HG03045 (cell line): ENCODE results near the gene TBC1D17.

ENCODE experiments used
- ATAC-seq: cut with Tn5 transposase; IDR thresholded peaks from one replicate; pipeline ENCODE4 v1.9.1; 2021; ENCODE audit warnings: mild to moderate bottlenecking, moderate library complexity; ENCODE audit not compliant: unreplicated experiment

The TBC1D17 gene

DNA sequence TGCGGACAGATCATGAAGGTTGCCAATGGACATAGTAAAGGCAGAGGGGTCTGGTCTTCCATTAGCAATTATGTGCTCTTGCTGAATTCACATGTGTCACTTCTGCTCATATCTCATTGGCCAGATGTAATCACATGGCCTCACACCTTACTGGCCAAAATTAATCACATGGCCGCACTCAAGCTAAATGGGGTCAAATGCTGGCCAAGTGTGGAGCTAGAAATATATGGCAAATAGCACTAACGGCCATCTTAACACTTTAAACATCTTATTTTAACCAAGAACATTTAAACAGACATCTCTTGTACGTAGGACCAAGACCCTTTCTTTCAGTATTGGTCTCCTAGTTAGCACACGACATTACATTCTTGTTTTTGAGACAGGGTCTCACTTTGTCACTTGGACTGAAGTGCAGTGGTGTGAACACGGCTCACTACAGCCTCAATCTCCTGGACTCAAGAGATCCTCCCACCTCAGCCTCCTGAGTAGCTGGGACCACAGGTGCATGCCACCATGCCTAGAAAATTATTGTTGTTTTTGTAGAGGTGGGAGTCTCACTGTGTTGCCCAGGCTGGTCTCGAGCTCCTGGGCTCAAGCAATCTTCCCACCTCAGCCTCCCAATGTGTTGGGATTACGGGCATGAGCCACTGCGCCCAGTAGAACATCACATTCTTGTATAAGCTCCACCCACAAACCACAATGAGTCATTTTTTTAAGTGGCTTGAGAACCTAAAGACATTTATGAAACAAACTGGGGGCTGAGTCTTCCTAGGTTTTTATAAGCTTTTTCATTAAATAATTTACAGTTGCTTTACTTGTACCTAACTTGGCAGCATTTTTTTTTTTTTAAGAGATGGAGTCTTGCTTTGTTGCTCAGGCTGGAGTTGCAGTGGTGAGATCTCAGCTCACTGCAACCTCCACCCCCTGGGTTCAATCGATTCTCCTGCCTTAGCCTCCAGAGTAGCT, 29.5 kb upstream of the TBC1D17 start:
- ATAC-seq: no peak

DNA sequence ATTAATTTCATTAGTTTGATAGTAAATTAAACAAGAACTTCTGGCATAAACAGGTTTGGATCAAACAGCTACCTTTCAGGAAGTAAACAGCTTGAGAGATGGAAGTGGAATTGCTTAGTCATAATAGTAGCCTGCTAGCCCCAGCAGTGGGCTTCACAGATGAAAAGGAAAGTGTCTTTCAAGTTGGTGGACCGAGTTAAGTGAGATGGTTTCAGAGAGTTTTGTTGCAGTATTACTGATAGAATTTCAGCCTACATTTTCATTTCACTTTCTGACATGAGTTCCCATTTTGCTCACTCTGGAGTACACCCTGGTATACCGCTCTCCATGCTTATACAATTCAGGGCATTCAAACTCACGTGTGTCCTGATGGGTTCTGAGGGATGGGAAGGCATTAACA, 28.6 kb upstream of the TBC1D17 start:
- ATAC-seq: no peak

DNA sequence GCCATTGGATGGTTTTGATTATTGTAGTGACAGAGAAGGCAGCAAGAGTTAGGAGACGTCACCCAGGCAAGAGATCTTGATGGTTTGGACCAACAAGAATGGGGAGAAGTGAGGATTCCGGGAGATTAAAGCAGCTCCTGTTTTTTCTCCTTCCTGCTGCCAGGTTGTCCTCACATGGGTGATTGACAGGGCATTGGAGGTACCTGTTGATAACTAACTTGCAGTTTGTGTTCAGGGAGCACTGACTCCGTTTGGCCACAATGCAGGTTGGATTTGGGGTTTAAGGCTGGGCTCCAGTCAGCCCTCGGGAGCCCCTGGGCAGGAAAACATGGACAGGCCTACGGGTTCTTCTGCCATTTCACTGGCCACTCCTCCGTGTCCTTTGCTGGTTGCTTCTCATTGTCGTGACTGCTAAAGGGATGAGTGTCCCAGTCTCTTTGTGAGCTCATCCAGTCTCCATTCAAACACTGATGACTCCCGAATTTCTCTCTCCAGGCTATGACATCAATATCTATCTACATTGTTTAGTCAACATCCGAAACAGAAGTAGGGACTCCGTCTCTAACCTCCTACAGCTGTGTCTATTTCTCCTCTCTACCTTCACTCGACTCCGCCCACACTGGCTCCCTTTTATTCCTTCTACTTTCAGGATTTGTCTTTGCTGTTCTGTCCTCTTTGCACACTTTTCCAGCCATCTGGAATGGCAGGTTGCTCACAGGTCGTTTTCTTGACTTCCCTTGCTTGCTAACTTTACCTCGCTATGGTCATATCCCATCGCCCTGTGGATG, 27.9 kb upstream of the TBC1D17 start:
- no peak for ATAC-seq

DNA sequence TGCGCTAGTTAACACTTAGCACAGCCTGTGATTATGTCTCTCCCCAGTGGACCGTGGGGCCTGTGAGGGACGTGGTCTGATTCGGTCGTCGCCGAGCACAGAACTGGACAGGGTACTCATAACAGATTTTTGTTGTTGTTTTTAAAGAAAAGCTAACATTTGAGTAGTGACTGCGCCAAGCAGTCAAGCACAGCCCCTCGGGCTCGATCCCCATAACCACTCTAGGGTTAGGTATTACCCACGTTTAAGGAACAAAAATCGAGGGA, 27.3 kb upstream of the TBC1D17 start:
- ATAC-seq: no peak

DNA sequence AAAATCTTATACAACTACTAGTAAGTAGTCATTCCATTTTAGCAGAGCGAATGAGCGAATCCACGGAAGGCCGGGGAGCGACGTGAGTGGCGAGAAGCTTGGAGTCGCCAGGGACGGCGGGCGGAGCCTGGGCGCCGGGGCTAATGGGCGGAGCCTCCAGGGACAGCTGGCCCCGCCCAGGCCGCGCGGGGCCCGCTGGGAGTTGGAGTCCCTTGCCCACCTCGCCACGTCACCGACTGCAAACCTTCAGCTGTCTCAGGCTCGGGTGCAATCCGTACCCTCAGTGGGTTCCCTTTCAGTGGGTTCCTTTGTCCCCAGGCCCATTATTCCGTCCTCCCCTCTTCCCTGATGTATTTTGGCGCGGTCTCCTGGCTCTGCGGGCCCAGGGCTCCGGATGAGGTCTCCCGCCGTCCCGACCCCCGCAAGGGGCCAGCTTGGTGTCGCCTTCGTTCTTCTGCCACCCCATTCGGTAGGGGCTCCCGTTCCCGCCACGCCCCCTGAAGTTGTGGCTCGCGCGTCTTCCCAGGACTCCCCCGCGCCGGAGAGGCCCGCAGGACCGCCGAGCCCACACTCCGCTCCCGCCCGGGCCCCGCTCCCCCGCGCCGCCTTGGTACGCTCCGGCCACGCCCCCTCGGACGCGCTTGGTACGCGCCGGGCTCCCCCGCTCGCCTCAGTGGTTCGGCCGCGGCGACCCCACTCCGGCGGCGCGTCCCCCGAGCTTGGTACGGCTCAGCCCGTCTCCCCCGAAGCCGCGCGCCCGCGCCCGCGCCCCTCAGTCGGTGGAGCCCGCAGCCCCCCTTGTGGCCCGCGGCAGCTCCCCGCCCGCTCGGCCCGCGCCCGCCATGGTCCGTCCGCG, 26.8 kb upstream of the TBC1D17 start, which contains the start of gene PTOV1:
PTOV1 (plus strand) TSS at position 673 of the 856 bp plus-strand sequence.
- ATAC-seq: peak; percentile 72

DNA sequence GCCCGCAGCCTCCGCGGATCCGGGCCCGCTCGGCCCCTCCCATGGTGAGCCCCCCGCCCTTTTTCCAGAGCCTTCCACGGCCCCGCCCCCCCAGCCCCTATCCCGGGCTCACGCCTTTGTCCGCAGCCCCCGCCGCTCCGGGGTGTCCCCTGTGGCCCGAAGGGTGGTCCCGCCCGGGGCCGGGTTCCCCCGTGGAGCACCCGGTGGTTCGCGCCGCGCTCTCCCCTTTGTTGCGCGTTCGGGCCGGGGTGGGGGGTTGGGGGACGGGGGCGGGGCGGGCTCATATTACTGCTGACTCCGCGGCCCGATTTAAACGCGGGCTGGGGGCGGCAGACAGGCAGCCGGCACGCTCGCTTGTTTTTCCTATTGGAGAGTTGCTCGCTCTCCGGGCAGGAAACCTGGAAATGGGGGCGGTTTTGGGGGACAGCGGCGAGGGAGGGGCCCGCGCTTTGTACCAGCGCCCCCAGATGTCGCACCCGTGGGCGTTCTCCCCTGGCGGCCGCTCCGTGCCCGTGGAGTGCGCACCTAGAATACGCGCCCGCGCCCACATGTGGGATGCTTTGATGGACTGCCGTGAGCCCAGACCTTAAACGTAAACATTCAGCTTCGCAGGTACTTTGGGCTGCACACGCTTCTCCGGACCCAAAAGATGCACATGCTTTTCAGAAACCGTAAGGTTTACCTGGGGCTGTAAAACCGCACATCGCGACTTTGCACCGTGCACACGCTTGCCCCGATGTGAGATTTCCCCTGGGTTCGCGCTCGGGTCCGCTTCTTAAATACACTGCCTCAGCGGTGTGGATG, 25.8 kb upstream of the TBC1D17 start:
- peak; percentile 11 for ATAC-seq

DNA sequence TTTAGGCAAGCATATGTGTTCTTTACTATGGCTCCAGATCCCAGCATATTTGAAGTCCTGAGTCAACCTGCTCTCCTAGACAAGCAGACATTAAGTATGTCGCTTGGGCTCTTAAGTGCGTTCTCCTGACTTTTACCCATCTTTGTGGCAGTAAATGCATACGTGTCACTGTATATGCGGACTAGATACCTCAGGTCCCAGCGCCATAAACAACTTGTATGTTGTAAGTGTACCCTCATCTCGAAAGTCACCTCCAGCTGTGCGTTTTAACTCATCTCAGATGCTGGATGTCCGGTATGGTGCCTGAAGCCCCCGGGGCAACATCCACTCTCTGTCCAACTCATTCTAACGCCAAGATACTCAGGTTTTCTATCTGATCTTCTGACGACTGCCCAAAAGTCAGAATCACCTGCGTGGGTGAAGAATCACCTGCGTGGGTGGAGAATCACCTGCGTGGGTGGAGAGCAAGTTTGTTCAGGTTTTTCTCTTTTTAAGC, 24.8 kb upstream of the TBC1D17 start:
- no peak for ATAC-seq

DNA sequence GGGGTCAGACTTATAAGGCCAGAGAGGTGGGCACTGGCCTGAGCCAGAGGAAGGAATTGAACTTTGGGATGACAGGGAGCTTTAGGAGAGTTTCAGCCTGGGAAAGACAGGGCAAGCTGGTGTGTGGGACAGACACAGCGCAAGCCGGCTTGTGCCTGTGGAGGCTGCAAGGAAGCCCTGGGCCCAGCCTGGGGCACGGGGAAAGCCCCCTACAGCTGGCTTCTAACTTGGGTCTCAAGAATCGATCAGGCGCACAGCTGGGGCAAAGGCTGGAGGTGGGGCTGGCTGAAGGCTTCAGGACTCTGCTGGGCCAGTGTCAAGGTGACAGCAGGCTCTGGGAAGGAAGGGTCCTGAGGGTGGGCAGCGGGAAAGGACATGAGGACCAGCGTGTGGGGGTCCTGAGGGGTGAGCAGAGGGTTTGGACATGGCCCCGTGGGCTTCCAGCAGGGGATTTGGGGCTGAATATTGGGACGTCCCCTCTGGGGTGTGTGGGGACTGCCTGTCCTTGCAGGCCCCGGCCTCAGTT, 23.6 kb upstream of the TBC1D17 start:
- no peak for ATAC-seq

DNA sequence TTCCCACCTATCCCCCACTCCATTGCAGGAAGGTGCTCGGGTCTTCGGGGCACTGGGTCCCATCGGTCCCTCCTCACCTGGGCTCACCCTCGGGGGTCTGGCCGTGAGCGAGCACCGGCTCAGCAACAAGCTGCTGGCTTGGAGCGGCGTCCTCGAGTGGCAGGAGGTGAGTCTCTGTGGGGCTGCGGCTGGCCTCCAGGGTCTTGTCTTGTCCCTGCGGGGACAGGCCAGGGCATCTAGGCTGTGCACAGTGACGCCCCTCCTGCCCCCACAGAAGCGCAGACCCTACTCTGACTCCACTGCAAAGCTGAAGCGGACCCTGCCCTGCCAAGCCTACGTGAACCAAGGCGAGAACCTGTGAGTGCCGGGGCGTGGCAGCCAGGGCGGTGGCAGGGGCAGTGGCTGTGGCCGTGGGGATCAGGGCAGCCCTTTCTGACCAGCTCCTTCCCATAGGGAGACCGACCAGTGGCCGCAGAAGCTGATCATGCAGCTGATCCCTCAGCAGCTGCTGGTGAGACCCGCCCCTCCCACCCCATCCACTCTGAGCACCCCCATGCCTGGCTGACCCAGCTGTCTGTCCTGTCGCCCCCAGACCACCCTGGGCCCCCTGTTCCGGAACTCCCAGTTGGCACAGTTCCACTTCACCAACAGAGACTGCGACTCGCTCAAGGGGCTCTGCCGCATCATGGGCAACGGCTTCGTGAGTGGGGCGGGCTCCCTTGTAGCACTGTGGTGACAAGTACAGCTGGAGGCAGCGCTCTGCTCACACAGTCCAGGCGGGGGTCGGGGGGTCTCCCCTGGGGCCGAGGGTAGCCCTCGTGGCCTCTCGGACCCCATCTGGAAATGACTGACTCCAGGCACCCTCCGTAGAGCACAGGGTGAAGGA, 22.9 kb upstream of the TBC1D17 start:
- ATAC-seq: no peak

DNA sequence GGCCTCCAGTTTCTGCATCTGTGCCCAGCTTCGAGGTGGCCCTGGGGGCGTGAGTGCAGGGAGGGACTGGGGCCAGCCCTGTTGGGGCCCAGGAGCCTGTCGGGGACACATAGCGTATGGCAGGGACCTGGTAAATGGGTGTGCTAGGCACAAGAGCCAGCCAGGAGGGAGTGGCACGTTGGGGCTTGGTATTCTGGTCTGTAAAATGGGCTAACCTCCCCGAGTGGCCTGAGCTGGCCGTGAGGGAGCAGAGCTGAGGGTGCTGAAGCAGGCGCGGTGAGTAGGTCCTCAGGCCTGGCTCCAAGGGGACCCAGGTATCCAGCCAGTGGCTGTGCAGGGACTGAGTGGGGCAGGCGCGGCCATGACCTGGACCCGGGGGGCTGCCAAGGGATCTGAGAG, 22.2 kb upstream of the TBC1D17 start:
- ATAC-seq: no peak

DNA sequence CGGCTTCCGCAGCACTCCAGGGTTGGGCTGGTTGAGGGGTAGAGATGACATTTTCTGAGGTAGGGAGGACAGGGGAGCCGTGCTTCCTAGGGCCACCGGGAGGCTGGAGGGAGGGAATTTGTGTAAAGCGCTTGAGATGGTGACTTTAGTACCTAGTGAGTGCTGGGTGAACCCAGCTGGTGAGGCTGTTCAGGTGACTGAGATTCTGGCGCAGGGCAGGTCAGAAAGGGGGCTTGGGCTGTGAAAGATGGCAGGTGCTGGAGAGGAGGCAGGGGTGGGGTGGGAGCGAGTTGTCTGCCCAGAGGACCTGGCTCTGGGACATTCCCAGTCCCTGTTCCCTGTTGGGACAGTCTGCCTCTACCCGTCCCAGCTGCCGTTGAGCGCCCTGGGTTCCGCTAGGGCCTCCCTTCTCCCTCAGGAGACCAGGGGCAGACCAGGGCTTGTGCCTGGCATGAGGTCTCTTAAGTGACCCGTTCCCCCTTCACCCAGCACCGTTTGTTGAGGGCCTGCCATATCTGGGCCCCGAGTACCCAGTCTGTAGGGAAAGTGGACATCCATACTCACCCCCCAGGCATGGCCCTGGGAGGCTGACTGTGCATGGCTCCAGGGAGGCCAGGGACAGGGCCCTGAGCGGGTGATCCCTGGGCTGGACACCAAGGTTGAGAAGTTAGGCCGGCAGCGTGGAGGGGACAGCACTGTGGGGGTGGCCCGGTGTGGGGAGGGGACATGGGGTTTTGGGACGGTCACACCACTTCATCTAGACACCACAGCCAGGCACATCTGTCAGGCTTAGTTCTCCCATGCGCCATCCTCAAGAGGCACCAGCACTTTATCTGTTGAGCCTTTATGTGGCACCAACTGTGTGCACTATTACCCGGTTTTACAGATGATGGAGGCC, 21.6 kb upstream of the TBC1D17 start:
- no peak for ATAC-seq

DNA sequence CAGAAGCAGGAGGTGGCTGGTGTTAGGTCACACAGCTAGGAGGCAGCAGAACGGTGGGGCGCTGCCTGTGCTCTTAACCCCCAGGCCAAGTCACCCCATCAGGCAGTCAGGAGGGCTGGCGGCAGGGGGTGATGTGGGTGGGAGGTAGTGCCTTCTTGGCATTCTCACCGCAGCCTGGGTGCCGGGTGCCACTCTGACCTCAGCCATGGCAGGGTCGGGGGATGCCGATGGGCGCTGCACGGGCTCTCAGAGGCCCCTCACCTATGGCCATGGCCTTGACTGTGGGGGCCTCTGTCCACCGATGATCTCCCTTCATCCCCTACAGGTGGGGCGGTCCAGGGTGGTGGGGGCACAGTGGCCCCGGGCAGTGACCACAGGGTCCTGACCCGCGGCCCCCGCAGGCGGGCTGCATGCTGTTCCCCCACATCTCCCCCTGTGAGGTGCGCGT, 20.9 kb upstream of the TBC1D17 start:
- ATAC-seq: no peak

DNA sequence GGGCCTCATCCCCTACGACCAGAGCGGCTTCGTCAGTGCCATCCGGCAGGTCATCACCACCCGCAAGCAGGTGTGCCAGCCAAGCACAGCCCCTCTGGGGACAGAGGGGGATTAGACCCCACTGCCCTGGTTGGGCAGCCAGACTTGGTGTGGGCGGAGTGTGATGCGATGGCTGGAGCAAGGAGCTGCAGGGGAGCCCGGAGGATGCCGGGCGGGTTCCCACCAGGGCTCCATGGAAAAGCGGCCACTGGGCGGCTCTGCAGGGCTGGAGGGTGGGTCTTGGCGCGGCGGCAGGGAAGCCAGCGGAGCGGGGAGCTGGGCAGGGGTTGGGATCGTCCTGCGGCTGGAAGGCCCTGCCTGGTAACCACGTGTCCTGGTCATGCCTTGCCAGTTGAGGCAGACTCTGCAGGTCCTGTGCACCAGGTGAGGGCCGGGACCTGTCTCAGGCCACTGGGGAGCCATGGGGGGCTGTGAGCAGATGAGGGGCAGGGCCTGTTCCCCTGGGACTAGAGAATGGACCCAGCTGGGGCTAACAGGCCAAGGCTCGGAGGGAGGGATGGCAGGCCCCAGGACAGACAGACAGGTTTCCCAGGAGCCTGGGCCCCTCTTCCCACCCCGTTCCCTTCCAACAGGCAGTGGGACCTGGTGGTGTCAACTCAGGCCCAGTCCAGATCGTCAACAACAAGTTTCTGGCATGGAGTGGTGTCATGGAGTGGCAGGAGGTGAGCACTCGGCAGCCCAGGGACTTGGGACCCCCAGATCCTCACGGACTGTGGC, 20.3 kb upstream of the TBC1D17 start:
- ATAC-seq: no peak

DNA sequence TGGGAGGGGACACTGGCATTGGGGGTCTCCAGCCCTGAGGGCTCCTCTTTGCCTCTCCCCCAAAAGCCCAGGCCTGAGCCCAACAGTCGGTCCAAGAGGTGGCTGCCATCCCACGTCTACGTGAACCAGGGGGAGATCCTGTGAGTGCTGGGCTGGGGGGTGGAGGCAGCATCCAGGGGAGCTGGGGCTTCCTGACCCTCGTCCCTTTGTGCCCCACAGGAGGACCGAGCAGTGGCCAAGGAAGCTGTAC, 19.7 kb upstream of the TBC1D17 start:
- ATAC-seq: no peak

DNA sequence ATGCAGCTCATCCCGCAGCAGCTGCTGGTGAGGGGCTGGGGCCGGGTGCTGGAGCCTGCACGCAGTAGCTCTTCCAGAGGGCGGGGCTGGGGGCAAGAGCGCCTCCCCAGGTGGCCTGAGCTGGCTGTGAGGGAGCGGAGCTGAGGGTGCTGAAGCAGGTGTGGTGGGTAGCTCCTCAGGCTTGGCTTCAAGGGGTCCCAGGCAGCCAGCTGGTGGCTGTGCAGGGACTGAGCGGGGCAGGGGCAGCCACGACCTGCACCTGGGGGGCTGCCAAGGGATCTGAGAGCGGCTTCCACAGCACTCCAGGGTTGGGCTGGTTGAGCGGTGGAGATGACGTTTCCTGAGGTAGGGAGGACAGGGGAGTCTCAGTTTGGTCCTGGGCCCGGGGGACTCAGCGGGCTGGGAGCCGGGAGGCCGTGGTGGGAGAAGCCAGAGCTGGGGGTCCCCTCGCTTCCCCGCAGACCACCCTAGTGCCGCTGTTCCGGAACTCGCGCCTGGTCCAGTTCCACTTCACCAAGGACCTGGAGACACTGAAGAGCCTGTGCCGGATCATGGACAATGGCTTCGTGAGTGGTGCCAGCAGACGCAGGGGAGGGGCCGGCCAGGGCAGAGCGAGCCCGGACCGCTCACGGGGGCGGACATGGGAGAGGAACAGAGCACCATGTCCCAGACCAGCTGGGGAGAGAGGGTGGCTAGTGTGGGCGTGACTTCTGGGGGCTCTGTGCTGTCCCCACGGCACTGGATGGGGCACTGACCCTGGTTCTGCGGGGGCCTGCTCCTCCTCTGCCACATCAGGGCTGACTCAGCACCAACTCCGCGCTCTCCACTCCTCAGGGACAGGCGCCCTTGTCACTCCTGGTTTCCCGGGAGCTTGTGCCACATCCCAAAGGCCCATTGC, 19.2 kb upstream of the TBC1D17 start:
- no peak for ATAC-seq

DNA sequence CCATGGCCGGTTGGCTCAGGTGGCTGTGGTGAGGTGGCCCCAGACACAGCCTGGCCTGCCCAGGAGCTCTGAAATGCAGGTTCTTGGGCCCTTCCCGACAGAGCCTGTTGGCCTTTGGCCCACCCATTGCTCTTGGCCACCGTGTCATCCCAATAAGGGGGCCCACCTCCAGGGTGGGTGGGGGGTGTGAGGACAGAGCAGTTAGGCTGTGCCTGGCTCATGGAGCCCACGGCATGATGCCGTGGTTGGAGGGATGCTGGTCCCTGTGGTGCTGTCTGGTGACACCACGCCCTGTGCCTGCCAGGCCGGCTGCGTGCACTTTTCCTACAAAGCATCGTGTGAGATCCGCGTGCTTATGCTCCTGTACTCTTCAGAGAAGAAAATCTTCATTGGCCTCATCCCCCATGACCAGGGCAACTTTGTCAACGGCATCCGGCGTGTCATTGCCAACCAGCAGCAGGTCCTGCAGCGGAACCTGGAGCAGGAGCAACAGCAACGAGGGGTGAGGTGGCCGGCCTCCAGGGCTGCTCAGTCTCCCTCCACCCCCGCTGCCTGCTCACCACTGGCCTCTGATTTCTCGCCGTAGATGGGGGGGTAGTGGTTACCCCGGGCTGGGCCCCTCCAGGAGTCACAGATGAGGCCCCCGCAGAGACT, 17.7 kb upstream of the TBC1D17 start:
- ATAC-seq: no peak
